Memory B cell (primary cell): ENCODE data around the gene KIRREL1.

Experiments used
- ATAC-seq: fragments of 150-1000 bp; cut with Tn5 transposase; 2 replicates; pipeline ENCODE4 v1.10.0; 2021; ENCODE audit warnings: low read depth, mild to moderate bottlenecking, moderate library complexity
- DNase-seq, 2 donors: peaks; one replicate each; pipeline ENCODE4 v3.0.0; 2022; ENCODE audit warnings: low spot score in 2 of 2
- H3K27ac Mint-ChIP-seq: one replicate; pipeline ENCODE4 v1.8.0; 2022; ENCODE audit warnings: mild to moderate bottlenecking, moderate library complexity, mixed read lengths
- H3K27me3 Mint-ChIP-seq: one replicate; pipeline ENCODE4 v1.8.0; 2022; ENCODE audit warnings: mixed read lengths
- H3K36me3 Mint-ChIP-seq: one replicate; pipeline ENCODE4 v1.8.0; 2022; ENCODE audit warnings: mild to moderate bottlenecking, mixed read lengths
- H3K4me1 Mint-ChIP-seq: one replicate; pipeline ENCODE4 v1.8.0; 2022; ENCODE audit warnings: mixed read lengths
- H3K4me3 Mint-ChIP-seq: one replicate; pipeline ENCODE4 v1.8.0; 2022; ENCODE audit warnings: mild to moderate bottlenecking, moderate library complexity, mixed read lengths
- H3K9me3 Mint-ChIP-seq: one replicate; pipeline ENCODE4 v1.8.0; 2022; ENCODE audit warnings: mixed read lengths

Gene KIRREL1

DNA sequence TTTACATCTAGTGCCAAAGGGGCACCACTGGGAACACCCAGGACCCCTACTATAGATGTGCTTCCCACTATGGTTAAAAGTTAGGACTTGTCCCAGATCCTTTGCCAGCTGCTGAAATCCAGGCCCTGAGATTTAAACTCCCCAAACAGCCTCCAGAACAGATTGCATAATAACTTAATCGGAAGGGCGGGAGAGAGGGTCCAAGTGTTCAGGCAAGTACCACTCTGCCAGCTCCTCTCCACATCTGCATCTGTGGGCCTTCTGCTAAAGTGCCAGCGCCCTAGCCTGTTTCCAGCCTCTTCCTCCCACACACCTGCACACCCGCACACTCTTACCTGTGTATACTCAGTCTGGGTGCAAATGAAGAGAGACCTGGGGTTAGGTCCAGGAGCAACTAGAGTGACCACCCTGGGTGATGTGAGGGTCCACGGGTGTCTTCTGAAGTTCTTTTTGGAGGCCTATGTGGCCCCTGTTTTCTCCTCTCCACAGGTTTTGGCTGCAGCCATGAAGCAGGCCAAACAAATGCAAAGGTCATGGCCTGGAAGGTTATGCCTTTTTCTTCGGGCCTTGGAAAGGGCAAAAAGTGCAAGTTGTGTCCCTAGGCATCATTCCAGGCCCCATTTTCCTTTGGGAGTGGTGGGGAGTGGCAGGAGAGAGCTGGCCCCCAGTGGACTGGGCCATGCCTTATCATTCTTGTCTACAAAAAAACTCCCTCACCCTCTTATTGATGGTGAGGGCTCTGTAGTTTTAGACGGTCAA is 29.3 kb downstream of the KIRREL1 start:
- Mint-ChIP-seq H3K4me3 (no peak overlapping the region), H3K4me1 (no peaks in the 10 kb centered on the region), H3K36me3 (no peaks in the 10 kb centered on the region), H3K27me3 (peaks cover 14% of the 10 kb centered on the region), H3K27ac (no peak overlapping the region), H3K9me3 (no peaks in the 10 kb centered on the region)
- DNase-seq (no peak), ATAC-seq (no peak)

GRCh38 chr1:158024737-158025136 is 31.3 kb downstream of the KIRREL1 start:
- no peak overlapping the region for H3K27ac Mint-ChIP-seq
- ATAC-seq, result no peak
- no peak for DNase-seq
- no peaks in the 10 kb centered on the region for H3K4me1 Mint-ChIP-seq
- no peaks in the 10 kb centered on the region for H3K36me3 Mint-ChIP-seq
- H3K4me3 Mint-ChIP-seq, result no peak overlapping the region
- H3K9me3 Mint-ChIP-seq, result no peaks in the 10 kb centered on the region
- H3K27me3 Mint-ChIP-seq, result peaks cover 13% of the 10 kb centered on the region

DNA sequence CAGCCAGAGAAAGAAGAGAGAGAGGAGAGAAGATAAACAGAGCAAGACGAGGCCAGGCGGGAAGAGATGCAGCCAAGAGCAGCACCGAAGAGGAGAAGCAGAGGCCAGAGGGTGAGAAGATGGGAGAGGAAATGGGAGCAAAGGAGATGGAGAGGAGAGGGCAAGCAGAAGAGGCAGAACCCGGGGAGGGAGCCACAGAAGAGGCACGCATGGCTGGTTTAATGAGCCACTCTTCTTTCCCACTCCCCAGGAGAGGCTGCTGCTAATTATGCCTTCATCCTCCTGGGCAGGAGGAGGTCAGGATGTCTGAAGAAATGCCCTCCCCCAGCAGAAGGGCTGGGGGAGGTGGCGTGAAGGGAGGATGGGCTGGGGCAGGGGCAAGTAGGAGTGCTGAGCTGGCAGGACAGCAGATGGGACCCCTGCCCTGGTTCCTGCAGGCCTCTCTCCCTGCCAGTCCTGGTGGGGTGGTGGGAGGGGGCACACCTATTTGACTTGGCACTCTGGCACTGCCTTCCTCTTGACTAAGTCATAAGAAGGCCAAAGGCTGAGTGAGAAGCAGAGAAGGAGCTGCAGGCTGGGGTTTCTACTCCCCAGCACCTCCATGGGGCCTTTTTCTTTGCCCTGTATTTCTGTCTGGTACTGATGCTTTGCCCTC is 32.3 kb downstream of the KIRREL1 start:
- no peaks in the 10 kb centered on the region for H3K36me3 Mint-ChIP-seq
- DNase-seq, result no peak
- no peaks in the 10 kb centered on the region for H3K9me3 Mint-ChIP-seq
- H3K4me3 Mint-ChIP-seq, result no peak overlapping the region
- peaks cover 13% of the 10 kb centered on the region for H3K27me3 Mint-ChIP-seq
- H3K27ac Mint-ChIP-seq, result no peak overlapping the region
- ATAC-seq, result no peak
- no peaks in the 10 kb centered on the region for H3K4me1 Mint-ChIP-seq

DNA sequence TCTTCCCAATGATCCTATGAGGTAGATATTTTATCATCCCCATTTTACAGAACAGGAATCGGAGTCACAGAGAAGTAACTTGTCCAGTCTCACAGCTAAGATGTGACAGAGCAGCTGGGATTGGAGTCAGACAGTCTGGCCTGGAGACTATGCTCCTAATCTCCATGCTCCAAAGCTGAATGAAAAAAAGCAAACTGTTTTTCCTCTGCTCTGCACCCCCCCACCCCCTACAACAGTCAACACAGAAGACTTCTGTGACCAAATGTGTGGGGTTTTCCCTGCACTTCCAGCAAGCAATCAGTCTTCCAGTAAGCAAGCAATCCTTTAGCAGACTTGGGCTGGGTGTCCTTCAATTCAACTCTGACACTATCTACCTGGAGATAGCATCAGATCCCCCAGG is 33.2 kb downstream of the KIRREL1 start:
- no peak for ATAC-seq
- no peaks in the 10 kb centered on the region for H3K36me3 Mint-ChIP-seq
- peaks cover 12% of the 10 kb centered on the region for H3K27me3 Mint-ChIP-seq
- no peak for DNase-seq
- no peaks in the 10 kb centered on the region for H3K4me1 Mint-ChIP-seq
- H3K4me3 Mint-ChIP-seq, result no peak overlapping the region
- H3K9me3 Mint-ChIP-seq, result no peaks in the 10 kb centered on the region
- no peak overlapping the region for H3K27ac Mint-ChIP-seq

- ATAC-seq (no peak), DNase-seq (no peak)
- H3K27ac Mint-ChIP-seq, result no peak overlapping the region
- no peaks in the 10 kb centered on the region for H3K4me1 Mint-ChIP-seq
- peaks cover 11% of the 10 kb centered on the region for H3K27me3 Mint-ChIP-seq
- no peaks in the 10 kb centered on the region for H3K36me3 Mint-ChIP-seq
- no peaks in the 10 kb centered on the region for H3K9me3 Mint-ChIP-seq
- H3K4me3 Mint-ChIP-seq, result no peak overlapping the region
Measured at GRCh38 chr1:158027508-158027907, 34.1 kb downstream of the KIRREL1 start.

DNA sequence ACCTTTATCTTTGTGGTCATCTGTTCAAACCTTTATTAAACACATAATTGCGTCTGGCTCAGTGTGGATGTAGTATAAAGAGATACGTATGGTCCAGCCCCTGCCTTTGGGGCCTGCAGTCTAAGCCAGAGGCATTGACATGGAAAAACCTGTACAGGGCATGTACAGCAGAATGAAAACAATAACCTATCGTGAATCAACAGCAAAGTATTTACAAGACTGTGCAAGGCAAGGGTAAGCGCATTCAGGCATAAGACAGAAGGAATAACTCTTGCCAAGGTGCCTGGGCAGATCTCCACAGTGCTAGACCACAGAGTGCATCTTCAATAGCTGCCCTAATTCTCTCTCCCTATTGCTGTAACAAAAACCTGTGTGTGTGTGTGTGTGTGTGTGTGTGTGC is 35.5 kb downstream of the KIRREL1 start:
- H3K36me3 Mint-ChIP-seq, result no peaks in the 10 kb centered on the region
- no peak overlapping the region for H3K4me3 Mint-ChIP-seq
- H3K4me1 Mint-ChIP-seq, result no peaks in the 10 kb centered on the region
- H3K27me3 Mint-ChIP-seq, result peaks cover 11% of the 10 kb centered on the region
- ATAC-seq, result no peak
- no peak for DNase-seq
- no peak overlapping the region for H3K27ac Mint-ChIP-seq
- no peaks in the 10 kb centered on the region for H3K9me3 Mint-ChIP-seq

DNA sequence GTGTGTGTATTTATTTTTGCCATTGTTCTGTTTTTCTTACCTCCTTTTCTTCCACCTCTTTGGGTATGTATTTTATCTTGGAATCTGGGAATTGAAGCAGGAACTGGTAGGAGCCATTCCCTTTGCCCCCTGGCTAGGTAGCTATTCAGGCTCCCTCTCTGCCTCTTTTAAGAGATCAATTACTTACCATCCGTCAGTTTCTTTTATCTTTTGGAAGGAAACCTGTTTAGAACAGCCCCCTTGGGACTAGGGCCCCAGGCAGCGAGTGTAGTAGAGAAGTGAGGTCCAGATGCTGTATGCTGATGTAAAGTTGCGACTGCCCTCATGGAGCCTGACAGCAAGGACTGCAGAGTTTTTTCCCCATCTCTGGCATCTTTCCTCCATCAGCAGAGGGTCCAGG is 41.6 kb downstream of the KIRREL1 start:
- no peak overlapping the region for H3K4me3 Mint-ChIP-seq

GRCh38 chr1:158035976-158036583 is 42.6 kb downstream of the KIRREL1 start:
- Mint-ChIP-seq H3K36me3 (no peaks in the 10 kb centered on the region), H3K4me1 (no peaks in the 10 kb centered on the region), H3K27me3 (peaks cover 17% of the 10 kb centered on the region), H3K27ac (no peak overlapping the region), H3K9me3 (no peaks in the 10 kb centered on the region), H3K4me3 (no peak overlapping the region)
- ATAC-seq (no peak), DNase-seq (peak; percentile 11 to 14)

More for the DNA sequence above, 41.6 kb downstream of the KIRREL1 start:
- H3K4me1 Mint-ChIP-seq, result no peaks in the 10 kb centered on the region
- no peak overlapping the region for H3K27ac Mint-ChIP-seq
- H3K9me3 Mint-ChIP-seq, result no peaks in the 10 kb centered on the region
- ATAC-seq (no peak), DNase-seq (no peak)
- H3K36me3 Mint-ChIP-seq, result no peaks in the 10 kb centered on the region
- H3K27me3 Mint-ChIP-seq, result peaks cover 12% of the 10 kb centered on the region

DNA sequence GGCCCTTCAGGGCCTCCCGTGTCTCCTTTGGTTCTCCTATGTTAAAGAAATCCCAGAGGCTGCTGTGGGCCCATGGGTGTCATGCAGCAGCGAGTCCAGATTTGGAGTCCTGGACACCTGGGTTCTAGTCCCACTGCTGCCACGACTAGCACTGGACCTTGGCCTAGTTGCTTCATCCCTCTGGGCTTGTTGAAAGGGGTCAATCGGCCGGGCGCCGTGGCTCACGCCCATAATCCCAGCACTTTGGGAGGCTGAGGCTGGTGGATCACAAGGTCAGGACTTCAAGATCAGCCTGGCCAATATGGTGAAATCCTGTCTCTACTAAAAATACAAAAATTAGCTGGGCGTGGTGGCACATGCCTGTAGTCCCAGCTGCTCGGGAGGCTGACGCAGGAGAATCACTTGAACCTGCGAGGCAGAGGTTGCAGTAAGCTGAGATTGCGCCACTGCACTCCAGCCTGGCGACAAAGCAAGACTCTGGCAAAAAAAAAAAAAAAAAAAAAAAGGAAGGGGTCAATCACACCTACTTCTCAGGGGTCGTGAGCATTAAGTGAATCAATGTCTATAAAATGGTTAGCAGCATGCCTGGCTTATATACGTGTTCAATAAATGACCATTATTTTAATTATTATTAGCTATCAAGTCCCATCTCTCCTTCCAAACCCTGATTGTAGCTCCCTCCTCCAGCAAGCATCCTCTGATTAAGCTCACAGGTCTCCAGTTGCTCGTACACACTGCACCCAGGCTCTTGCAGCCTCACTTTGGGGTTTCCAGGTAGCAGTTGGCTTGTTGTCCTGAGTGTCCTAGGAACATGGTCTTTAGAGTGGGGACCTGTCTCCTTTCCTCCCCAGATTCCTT is 43.8 kb downstream of the KIRREL1 start:
- Mint-ChIP-seq H3K4me1 (no peaks in the 10 kb centered on the region), H3K27me3 (peaks cover 22% of the 10 kb centered on the region), H3K4me3 (no peak overlapping the region), H3K36me3 (no peaks in the 10 kb centered on the region), H3K27ac (no peak overlapping the region), H3K9me3 (no peaks in the 10 kb centered on the region)
- no peak for ATAC-seq
- no peak for DNase-seq

DNA sequence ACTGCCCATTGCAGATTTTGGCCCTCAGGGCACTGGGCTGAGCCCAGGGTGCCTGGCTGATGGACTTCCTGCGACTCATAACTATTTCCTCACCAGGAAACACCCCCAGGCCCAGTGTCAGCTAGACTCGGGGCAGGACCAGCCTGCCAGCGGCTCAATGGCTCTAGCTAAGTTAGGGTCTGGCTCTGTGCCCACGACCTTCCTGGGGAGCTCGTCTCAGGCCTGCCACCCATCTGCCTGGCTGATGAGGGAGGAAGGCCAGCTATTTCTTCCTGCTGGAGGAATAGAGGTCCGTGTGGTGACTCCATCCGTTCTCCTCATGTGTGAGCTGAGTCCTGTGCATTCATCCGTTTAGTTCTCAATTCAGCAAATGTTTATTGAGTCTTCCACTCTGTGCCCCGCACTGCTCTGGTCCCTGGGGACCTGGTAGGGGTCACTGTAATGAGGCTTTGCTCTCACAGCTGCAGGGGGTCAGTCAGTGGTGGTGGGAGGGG is 44.5 kb downstream of the KIRREL1 start:
- ATAC-seq (no peak), DNase-seq (no peak)
- Mint-ChIP-seq H3K9me3 (no peaks in the 10 kb centered on the region), H3K4me1 (no peaks in the 10 kb centered on the region), H3K27ac (no peak overlapping the region), H3K4me3 (no peak overlapping the region), H3K36me3 (no peaks in the 10 kb centered on the region), H3K27me3 (peaks cover 22% of the 10 kb centered on the region)

DNA sequence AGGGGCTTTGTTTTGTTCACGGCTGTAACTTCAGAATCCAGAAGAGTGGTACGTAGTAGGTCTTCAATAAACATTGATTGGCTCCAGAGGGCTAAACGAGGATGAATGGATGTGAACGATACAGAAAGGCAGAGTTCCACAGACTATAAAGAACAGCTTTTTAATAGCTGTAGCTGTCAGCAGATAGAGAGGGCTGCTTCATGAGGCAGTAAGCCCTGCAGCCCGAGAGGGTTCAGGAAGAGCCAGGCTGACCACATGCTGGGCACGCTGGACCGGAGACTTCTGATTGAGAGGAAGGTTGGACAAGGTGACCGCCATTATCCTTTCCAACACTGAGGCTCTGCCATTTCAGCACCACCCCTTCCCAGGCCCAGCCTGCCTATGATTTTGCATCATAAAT is 45.3 kb downstream of the KIRREL1 start:
- Mint-ChIP-seq H3K9me3 (no peaks in the 10 kb centered on the region), H3K27ac (no peak overlapping the region), H3K36me3 (no peaks in the 10 kb centered on the region)

GRCh38 chr1:158039380-158039779 is 45.9 kb downstream of the KIRREL1 start:
- DNase-seq (no peak), ATAC-seq (no peak)
- H3K36me3 Mint-ChIP-seq, result no peaks in the 10 kb centered on the region
- no peaks in the 10 kb centered on the region for H3K9me3 Mint-ChIP-seq
- H3K4me1 Mint-ChIP-seq, result no peaks in the 10 kb centered on the region
- no peak overlapping the region for H3K27ac Mint-ChIP-seq
- H3K27me3 Mint-ChIP-seq, result peaks cover 20% of the 10 kb centered on the region
- no peak overlapping the region for H3K4me3 Mint-ChIP-seq

More for the DNA sequence above, 45.3 kb downstream of the KIRREL1 start:
- H3K27me3 Mint-ChIP-seq, result peaks cover 20% of the 10 kb centered on the region
- H3K4me3 Mint-ChIP-seq, result no peak overlapping the region
- no peaks in the 10 kb centered on the region for H3K4me1 Mint-ChIP-seq
- DNase-seq (no peak), ATAC-seq (no peak)

GRCh38 chr1:158040323-158040722 is 46.9 kb downstream of the KIRREL1 start:
- Mint-ChIP-seq H3K4me3 (no peak overlapping the region), H3K36me3 (no peaks in the 10 kb centered on the region), H3K4me1 (no peaks in the 10 kb centered on the region), H3K9me3 (no peaks in the 10 kb centered on the region), H3K27me3 (peaks cover 22% of the 10 kb centered on the region), H3K27ac (no peak overlapping the region)
- DNase-seq (no peak), ATAC-seq (no peak)

DNA sequence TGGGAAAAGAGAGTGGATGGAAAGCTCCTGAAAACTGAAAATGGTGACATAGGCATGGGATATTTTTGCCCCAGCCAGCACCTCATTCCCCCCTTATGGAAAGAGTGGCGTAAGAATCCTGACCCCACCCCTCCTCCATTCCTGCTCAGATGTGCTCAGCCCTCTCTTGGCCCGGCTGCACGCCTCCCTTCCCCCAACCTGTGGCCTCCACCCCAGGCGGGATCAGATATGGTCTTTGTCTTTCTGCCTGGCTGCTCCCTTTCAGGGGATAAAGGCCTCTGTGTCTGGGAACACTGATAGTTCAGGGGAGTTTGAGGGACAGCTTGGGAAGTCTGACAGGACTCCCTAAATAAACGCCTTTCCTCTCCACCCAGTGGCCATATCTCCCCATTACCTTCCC is 49.8 kb downstream of the KIRREL1 start:
- H3K4me1 Mint-ChIP-seq, result no peaks in the 10 kb centered on the region
- H3K27me3 Mint-ChIP-seq, result peaks cover 22% of the 10 kb centered on the region
- H3K27ac Mint-ChIP-seq, result no peak overlapping the region
- H3K36me3 Mint-ChIP-seq, result no peaks in the 10 kb centered on the region
- H3K9me3 Mint-ChIP-seq, result no peaks in the 10 kb centered on the region
- no peak overlapping the region for H3K4me3 Mint-ChIP-seq
- ATAC-seq (no peak), DNase-seq (no peak)
